Measurements from ENCODE around the gene TIMP3.

Gene TIMP3

GRCh38 chr22:32796865-32797573 lies 4.5 kb upstream of the TIMP3 start:
- TF ChIP-seq CTCF (conservative IDR thresholded peaks at IDR 0.05), result peak; percentile 84

GRCh38 chr22:32799496-32799895 lies 2.0 kb upstream of the TIMP3 start:
- TF ChIP-seq CTCF (conservative IDR thresholded peaks at IDR 0.05), result no peak
- no peak overlapping the region for H3K27ac ChIP-seq

More at GRCh38 chr22:32796865-32797573, 4.5 kb upstream of the TIMP3 start:
- H3K27ac ChIP-seq, result no peak overlapping the region

- TF ChIP-seq CTCF (conservative IDR thresholded peaks at IDR 0.05), result no peak
- H3K27ac ChIP-seq, result no peak overlapping the region
These were observed 1.2 kb upstream of the TIMP3 start for GRCh38 chr22:32800158-32800882.

GRCh38 chr22:32800994-32801536 lies 440 bp upstream of the TIMP3 start:
- H3K27ac ChIP-seq, result no peak overlapping the region; the same call in 1 of the 2 replicates
- no peak for TF ChIP-seq CTCF (conservative IDR thresholded peaks at IDR 0.05)

- TF ChIP-seq CTCF (conservative IDR thresholded peaks at IDR 0.05), result no peak
- no peak overlapping the region for H3K27ac ChIP-seq
These were observed 796 bp downstream of the TIMP3 start for GRCh38 chr22:32802237-32802765.

- no peak overlapping the region for H3K27ac ChIP-seq
- no peak for TF ChIP-seq CTCF (conservative IDR thresholded peaks at IDR 0.05)
These were observed 1.7 kb downstream of the TIMP3 start for GRCh38 chr22:32803020-32803737.

All from VCaP (cell line).